GM12801 (cell line): ENCODE results near the gene USP17L10.
"Not testable (repeated sequence)": the region's sequence is repeated elsewhere in the genome, so short reads cannot be mapped to it uniquely, and the experiment has no call there.

Experiments
- CTCF ChIP-seq: IDR thresholded peaks from one replicate; pipeline ENCODE4 v1.5.1; 2011; ENCODE audit warnings: control low read depth; ENCODE audit not compliant: insufficient read length; ENCODE audit errors: extremely low read depth

USP17L10 gene, protein sequence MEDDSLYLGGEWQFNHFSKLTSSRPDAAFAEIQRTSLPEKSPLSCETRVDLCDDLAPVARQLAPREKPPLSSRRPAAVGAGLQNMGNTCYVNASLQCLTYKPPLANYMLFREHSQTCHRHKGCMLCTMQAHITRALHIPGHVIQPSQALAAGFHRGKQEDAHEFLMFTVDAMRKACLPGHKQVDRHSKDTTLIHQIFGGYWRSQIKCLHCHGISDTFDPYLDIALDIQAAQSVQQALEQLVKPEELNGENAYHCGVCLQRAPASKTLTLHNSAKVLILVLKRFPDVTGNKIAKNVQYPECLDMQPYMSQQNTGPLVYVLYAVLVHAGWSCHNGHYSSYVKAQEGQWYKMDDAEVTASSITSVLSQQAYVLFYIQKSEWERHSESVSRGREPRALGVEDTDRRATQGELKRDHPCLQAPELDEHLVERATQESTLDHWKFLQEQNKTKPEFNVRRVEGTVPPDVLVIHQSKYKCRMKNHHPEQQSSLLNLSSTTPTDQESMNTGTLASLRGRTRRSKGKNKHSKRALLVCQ

GRCh38 chr4:9210357-9210756, at the start of gene USP17L10:
USP17L10 (plus strand) TSS chr4:9210657; CDS start chr4:9210657, 0 bp downstream.
- TF ChIP-seq CTCF = not testable (repeated sequence)

DNA sequence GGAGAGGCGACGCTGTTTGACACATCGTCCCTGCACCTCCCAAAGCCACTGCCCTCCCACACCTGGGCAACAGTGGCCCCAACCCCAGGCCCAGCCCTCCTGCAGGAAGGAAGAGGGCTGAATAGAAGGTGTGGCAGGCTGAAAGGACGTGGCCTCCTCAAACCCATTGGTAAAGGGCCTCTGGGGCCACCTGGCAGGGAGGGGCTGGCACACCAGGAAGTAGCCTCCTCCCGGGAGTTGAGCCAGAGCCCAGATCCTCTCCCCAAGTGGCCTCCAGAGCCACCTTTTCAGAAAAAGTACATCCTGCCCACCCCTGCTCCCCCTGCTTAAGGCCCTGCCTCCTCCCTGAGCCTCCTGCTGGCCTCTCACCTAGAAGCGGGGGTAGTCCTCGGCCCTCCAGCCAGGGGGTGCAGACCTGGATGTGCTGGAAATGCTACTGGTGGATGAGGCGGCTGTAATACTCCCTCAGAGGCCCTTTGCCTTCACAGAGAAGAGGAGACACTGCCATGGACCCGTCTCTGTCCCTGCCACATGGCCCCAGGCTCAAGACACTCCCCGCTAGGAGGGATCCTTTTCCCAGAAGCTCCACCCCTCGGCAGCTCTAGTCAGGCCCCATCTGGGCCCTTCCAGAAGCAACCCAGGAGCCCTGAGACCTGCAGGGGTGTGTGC, 40.5 kb upstream of the USP17L10 start, which contains the start of gene FAM90A26:
FAM90A26 (plus strand) TSS at position 619 of the 669 bp plus-strand sequence. CDS start 2,764 bp downstream, outside the sequence.
- TF ChIP-seq CTCF = not testable (repeated sequence)

- not testable (repeated sequence) for TF ChIP-seq CTCF
Observed at GRCh38 chr4:9215105-9215504, 4.6 kb downstream of the USP17L10 start, which contains the start of gene USP17L11. USP17L11 (plus strand) TSS chr4:9215405; CDS start chr4:9215405, 0 bp downstream.

DNA sequence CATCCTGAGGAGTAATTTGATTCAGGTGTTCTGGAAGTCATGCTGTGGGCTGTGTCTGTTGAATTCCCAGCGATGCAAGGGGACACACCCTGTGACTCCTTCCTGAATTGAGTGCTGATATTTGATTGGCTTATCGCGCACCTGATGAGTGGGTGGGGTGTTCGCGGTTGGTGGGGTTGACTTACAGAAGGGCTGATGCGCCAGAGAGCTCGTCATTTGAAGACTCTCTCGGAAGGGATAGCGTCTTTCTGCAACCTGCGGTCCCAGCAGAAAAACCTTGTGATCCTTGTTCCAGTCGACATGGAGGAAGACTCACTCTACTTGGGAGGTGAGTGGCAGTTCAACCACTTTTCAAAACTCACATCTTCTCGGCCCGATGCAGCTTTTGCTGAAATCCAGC, 9.4 kb downstream of the USP17L10 start, which contains the start of gene USP17L12:
USP17L12 (plus strand) TSS at position 301 of the 400 bp plus-strand sequence; CDS start at position 301, 0 bp downstream.
- TF ChIP-seq CTCF = not testable (repeated sequence)

GRCh38 chr4:9224596-9224995, 14.1 kb downstream of the USP17L10 start, which contains the start of gene USP17L13:
USP17L13 (plus strand) TSS chr4:9224896; CDS start chr4:9224896, 0 bp downstream.
- not testable (repeated sequence) for TF ChIP-seq CTCF

GRCh38 chr4:9234085-9234484, 23.6 kb downstream of the USP17L10 start, which contains the start of gene USP17L15:
USP17L15 (plus strand) TSS chr4:9234385; CDS start chr4:9234385, 0 bp downstream.
- TF ChIP-seq CTCF = not testable (repeated sequence)

- TF ChIP-seq CTCF = not testable (repeated sequence)
Observed at GRCh38 chr4:9243579-9243978, 33.1 kb downstream of the USP17L10 start, which contains the start of gene USP17L17. USP17L17 (plus strand) TSS chr4:9243879; CDS start chr4:9243879, 0 bp downstream.
